ENCODE data around the gene PUM2.

DNA sequence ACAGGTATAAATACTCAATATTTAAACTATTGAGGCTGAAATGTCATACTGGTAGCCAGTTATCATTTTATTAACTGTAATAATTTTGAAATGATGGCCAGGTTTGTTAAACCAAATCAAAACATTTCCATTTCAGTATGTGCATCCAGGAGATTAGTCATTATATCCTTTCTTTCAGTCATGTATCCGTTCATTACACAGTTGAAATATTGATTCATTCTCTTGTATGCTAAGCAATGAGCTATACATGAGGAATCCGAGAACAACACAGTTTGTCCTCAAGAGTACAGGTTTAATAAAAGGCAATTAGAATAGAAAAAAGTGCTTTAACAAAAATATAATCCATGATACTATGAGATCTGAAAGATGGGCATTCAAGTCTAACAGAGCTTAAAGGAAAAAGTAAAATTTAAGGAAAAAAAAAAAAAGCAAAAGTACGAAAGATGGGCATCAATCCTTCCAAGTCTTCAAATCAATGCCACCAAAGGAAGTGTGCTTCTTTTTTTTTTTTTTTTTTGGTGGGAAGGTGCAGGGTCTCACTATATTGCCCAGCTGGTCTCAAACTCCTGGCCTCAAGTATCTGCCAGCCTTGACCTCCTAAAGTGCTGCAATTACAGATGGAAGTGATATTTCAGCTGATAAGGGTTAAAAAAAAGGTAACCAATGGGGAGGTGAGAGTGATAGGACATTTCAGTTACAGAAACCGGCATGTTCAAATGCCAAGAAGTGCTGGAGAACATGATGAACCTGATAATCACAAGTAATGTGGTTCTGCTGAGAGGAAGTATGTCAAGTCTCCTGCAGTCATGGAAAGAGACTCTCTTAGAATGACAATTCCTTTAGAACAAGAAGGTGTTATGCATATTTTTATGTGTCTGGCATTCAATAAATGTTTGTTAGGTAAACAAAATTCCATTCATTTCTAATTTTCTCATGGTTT lies 35.8 kb downstream of the PUM2 start:
- TF ChIP-seq EP300 (IDR thresholded peaks at IDR 0.05), result no peak
- TF ChIP-seq, protein P1, sequence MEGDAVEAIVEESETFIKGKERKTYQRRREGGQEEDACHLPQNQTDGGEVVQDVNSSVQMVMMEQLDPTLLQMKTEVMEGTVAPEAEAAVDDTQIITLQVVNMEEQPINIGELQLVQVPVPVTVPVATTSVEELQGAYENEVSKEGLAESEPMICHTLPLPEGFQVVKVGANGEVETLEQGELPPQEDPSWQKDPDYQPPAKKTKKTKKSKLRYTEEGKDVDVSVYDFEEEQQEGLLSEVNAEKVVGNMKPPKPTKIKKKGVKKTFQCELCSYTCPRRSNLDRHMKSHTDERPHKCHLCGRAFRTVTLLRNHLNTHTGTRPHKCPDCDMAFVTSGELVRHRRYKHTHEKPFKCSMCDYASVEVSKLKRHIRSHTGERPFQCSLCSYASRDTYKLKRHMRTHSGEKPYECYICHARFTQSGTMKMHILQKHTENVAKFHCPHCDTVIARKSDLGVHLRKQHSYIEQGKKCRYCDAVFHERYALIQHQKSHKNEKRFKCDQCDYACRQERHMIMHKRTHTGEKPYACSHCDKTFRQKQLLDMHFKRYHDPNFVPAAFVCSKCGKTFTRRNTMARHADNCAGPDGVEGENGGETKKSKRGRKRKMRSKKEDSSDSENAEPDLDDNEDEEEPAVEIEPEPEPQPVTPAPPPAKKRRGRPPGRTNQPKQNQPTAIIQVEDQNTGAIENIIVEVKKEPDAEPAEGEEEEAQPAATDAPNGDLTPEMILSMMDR (IDR thresholded peaks at IDR 0.05), result no peak
